ENCODE results near the gene PTPN13.

PTPN13 gene

GRCh38 chr4:86594559-86595425 lies 677 bp downstream of the PTPN13 start:
- no peak for DNase-seq

DNA sequence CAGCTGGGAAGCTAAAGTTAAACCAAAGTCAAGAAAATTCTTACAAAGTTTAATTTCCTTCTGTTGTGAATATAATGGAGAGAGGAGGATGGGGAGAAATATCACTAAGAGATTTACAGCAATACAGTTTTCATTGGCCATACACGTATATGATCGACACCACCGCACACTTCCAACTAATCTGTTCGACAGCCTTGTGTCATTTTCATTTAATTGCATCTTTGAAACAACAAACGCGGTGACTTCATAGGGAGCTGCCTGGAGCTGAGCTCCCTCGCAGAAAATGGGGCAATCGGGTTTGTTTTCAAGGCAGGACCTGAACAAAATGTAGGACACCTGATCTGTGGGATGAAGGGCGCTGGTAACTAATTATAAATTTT lies 1.3 kb downstream of the PTPN13 start:
- DNase-seq, result no peak

DNA sequence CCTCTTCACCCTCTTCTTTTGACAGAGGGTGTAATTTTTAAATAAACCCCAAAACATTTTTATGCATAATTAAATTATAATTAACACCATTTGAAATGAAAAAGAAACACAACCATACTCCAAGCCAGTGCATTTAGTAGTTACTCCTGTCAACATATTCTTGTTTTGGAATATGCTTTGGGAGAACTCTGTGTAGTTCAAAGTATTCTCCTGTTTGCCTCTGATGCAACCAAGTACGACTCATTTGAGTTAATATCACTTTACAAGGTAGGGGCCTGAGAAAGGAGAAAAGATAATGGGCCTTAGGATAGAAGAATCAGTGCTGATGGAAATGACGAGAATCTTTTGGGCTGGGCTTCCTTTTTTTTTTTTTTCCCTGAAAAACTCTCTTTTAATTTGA lies 2.7 kb downstream of the PTPN13 start:
- DNase-seq, result no peak

- DNase-seq, result no peak
Measured at GRCh38 chr4:86600007-86600653, 6.0 kb downstream of the PTPN13 start.

GRCh38 chr4:86603311-86603885 lies 9.3 kb downstream of the PTPN13 start:
- no peak for DNase-seq

GRCh38 chr4:86606809-86607208 lies 12.7 kb downstream of the PTPN13 start:
- DNase-seq, result no peak

DNA sequence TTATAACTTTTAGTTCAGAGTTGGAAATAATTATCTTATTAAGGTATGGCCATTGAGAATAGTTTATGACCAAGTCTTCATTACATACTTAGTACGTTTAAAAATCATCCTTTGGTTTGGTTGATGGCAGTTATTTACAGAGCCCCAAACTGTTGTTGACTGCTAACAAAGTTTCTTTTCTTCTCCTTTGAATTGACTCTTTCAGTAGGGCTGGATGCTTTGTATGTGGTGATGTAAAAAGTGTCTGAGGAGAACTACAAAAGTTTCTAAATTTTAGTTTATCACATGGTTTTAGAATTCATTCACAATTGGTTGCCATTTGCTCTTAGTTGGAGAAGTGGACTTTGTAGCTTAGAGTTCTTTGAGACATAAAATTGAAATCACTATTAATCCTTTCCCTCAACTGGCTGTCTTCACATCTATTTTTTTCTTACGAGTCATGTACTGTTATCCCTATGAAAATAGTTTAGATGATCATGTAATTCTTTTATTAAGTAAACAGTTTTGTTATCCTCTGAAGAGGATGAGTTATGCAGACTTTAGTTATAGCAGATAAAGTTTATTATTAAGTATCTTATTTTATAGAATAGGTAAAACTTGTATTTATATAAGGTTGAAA lies 14.8 kb downstream of the PTPN13 start:
- no peak for DNase-seq

DNA sequence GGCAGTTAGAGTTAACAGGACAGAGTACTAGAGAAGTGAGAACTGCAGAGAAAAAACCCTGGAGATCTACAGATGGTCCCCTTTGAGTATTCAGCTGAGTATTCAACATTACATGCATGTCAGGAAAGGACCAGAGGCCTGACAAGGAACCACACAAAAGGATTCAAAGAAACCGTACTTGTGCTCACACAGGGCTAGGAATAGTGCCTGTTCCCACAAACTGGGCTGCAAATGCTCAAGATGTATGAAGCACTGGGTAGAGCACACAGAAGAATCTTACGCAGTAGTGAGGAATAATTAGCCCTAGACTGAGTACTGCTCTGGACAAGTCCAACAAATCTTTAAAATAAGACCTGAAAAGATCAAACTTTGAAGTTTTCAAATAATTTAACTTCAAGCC lies 17.6 kb downstream of the PTPN13 start:
- no peak for DNase-seq

GRCh38 chr4:86613734-86614133 lies 19.6 kb downstream of the PTPN13 start:
- DNase-seq, result no peak

DNA sequence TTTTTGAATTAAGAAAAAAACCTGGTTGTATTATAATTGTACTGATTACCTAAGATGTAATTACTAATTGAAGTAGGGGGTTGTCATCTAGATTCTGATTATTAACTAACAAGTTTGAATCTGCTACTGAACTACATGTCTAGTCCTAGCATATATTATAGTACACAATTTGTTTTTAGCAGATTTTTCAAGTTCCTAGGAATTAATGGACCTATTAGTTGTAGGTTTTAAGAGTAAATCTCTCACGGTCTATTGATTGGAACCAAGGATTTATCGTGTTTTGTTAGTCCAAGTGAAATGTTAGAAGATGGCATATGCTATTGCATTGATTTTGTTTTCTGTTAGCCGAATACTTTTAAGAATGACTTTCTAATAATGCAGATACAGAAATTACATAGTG lies 20.8 kb downstream of the PTPN13 start:
- DNase-seq, result no peak

DNA sequence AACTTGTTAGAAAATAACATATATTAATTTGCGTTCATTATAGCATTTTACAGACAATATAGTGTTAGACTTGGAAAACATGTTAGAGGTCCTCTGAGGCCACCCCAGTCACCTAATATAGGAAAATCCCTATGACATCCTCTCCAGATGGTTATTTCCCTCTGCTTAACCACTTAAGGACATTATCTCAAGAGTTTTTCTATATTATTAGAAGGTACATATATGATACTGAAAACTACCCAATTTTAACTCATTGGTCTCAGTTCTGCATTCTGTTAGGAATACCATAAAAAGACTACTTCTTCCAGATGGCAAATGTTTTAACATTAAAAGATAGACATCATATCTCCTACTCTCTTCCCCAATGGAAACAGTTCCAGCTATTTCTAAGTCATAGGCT lies 21.4 kb downstream of the PTPN13 start:
- no peak for DNase-seq

- DNase-seq, result no peak
Measured at GRCh38 chr4:86619656-86620055, 25.5 kb downstream of the PTPN13 start.

DNA sequence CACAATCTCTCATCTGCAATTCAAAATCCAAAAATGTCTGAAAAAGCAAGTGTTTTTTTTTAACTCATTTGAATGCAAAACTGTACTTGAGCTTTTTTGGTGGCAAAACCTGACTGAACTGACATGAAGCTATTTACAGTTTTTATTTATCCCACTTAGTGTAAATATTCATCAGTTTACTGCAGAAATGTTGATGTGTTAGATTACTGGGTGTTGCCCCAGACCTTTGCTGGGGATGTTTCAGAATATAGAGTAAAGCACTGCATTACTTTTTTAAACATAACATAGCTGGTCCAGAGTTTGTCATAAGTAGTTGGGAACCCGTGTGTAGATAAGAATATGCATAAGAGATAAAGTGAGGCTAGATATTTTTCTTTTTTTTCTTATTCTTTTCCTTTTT lies 27.3 kb downstream of the PTPN13 start:
- DNase-seq, result no peak

GRCh38 chr4:86626066-86626465 lies 32.0 kb downstream of the PTPN13 start:
- DNase-seq, result no peak

- no peak for DNase-seq
Measured at GRCh38 chr4:86627462-86628135, 33.5 kb downstream of the PTPN13 start.

GRCh38 chr4:86630629-86631028 lies 36.5 kb downstream of the PTPN13 start:
- DNase-seq, result no peak

- DNase-seq, result no peak
Measured at GRCh38 chr4:86631166-86631565, 37.1 kb downstream of the PTPN13 start.

- no peak for DNase-seq
Measured at GRCh38 chr4:86633854-86634253, 39.7 kb downstream of the PTPN13 start.

DNA sequence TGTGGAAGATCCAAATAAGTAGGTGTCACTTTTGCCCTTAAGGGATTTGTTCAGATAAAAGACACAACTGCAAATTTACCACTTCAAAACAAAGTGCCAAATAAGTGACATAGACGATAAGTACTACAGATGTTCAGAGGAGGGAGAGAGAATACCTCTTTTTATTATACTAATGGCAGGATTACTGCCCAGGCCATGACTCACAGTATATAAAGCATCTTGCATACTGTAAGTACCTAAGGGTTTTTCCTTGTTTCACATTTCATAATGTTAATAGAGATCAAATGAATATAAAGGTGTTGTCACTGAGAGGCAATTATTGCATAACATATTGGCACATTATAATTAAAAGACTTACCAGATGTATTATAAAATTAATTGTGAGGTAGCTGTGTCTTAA lies 46.4 kb downstream of the PTPN13 start:
- DNase-seq, result no peak

DNA sequence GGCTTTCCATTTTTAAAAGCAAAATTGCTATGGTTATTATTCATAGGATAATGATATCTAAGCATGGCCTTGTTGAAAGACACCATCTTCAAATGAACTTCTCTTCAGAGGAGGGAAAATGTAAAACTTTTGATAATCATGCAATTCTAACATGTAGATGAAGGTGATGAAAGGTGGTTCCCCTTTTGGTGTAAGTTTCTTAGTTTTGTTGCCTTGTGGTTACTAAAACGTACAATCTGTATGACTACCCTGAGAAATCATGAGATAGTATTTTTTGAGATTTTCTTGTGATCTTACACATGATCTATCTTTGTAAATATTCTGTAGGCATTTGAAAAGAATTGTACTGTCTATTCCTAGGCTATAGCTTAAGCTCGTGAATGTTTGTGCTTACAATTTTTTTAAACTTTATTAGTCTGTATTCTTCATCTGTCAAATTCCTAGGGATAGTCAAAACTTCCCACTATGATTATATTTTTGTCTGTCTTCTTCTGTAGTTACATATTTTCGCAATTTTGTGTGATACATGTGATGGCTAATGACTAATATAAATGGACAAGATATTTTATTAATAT lies 47.5 kb downstream of the PTPN13 start:
- no peak for DNase-seq

DNA sequence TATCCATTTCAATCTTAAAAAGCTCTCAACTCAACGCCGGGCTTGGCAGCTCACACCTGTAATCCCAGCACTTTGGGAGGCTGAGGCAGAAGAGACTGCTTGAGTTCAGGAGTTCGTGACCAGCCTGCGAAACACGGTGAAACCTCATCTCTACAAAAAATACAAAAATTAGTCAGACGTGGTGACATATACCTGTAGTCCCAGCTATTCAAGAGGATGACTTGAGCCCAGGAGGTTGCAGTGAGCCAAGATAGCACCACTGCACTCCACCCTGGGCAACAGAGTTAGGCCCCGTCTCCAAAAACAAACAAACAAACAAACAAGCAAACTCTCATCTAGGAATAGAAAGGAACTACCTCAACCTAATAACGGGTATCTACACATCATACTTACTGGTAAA lies 50.8 kb downstream of the PTPN13 start:
- no peak for DNase-seq

GRCh38 chr4:86652332-86652932 lies 58.3 kb downstream of the PTPN13 start:
- DNase-seq, result no peak
